HepG2 (cell line): ENCODE results near the gene ZNF282. TPM values are rescaled to one million over a fixed set of nuclear protein-coding genes. Genes with fewer than 3 reads are reported as not detected.

Experiments used
- NFE2L1 ChIP-seq: sonication (generic); formaldehyde crosslinking; IDR thresholded peaks from 2 replicates; pipeline ENCODE4 v1.4.0; 2020; ENCODE audit warnings: missing genetic modification reagents, mild to moderate bottlenecking, borderline replicate concordance
- NFYB ChIP-seq: sonication (generic); formaldehyde crosslinking; IDR thresholded peaks from 2 replicates; pipeline ENCODE4 v1.4.0; 2020; ENCODE audit warnings: missing genetic modification reagents
- NRL ChIP-seq: sonication (generic); formaldehyde crosslinking; IDR thresholded peaks from 2 replicates; pipeline ENCODE4 v1.5.0; 2020; ENCODE audit warnings: missing genetic modification reagents, mild to moderate bottlenecking, moderate library complexity, borderline replicate concordance
- POLR2AphosphoS2 ChIP-seq: IDR thresholded peaks from 2 replicates; pipeline ENCODE4 v1.6.1; 2011; ENCODE audit warnings: low read depth, low read length, improper control_type of control experiment
- TBX3 ChIP-seq: fragments of 450-650 bp; IDR thresholded peaks from 2 replicates; pipeline ENCODE4 v1.6.1; 2017; ENCODE audit warnings: antibody characterized with exemption, mild to moderate bottlenecking, inconsistent platforms, borderline replicate concordance
- ZBTB39 ChIP-seq: sonication (generic); formaldehyde crosslinking; IDR thresholded peaks from 2 replicates; pipeline ENCODE4 v1.5.0; 2020; ENCODE audit warnings: missing genetic modification reagents
- ZNF496 ChIP-seq: sonication (generic); formaldehyde crosslinking; IDR thresholded peaks from 2 replicates; pipeline ENCODE4 v1.8.1; 2023; ENCODE audit warnings: mild to moderate bottlenecking, moderate library complexity, missing genetic modification reagents; ENCODE audit not compliant: insufficient replicate concordance
- ZNF547 ChIP-seq: sonication (generic); formaldehyde crosslinking; IDR thresholded peaks from 2 replicates; pipeline ENCODE4 v1.5.1; 2020; ENCODE audit warnings: mild to moderate bottlenecking, missing genetic modification reagents
- ZNF569 ChIP-seq: sonication (generic); formaldehyde crosslinking; IDR thresholded peaks from 2 replicates; pipeline ENCODE4 v1.5.0; 2020; ENCODE audit warnings: mild to moderate bottlenecking, missing genetic modification reagents, moderate library complexity, borderline replicate concordance
- ZNF772 ChIP-seq: sonication (generic); formaldehyde crosslinking; IDR thresholded peaks from 2 replicates; pipeline ENCODE4 v1.5.0; 2020; ENCODE audit warnings: mild to moderate bottlenecking, missing genetic modification reagents
- polyA plus RNA-seq, 8 experiments: library from polyadenylated mRNA; depleted of rRNA in 3 of 8; stranded (reverse) in 7 of 8; unstranded in 1 of 8; fragments of >200 nt; fragmentation: Illumina TruSeq in 4 of 8; extraction: Trizol in 4 of 8; gene quantifications; 2 replicates each; pipeline versions ENCODE4 v1.2.1 to v1.2.3, GENCODE V29; 2011 to 2016; ENCODE audit warnings: low read depth in 4 of 8, missing spikeins in 1 of 8, mixed read lengths in 1 of 8; ENCODE audit not compliant: insufficient read depth in 1 of 8
- total RNA-seq, 5 experiments: library from RNA; depleted of rRNA; stranded (reverse); fragments of >200 nt; fragmentation: Illumina TruSeq; extraction: Trizol; gene quantifications; 2 replicates each; pipeline ENCODE4 v1.2.3, GENCODE V29; 2016; ENCODE audit warnings: low read depth in 1 of 5
- TF ChIP-seq, protein P1 (sequence below): sonication (generic); formaldehyde crosslinking; IDR thresholded peaks from 2 replicates; pipeline ENCODE4 v1.4.0; 2020; ENCODE audit warnings: missing genetic modification reagents, borderline replicate concordance
- TF ChIP-seq, protein P2 (sequence below): sonication (generic); formaldehyde crosslinking; IDR thresholded peaks from 2 replicates; pipeline ENCODE4 v1.4.0; 2020; ENCODE audit warnings: missing genetic modification reagents
- TF ChIP-seq, protein P3 (sequence below): fragments of 450-650 bp; IDR thresholded peaks from 2 replicates; pipeline ENCODE4 v1.6.1; 2016
- TF ChIP-seq, protein P4 (sequence below): conservative IDR thresholded peaks from 2 replicates; pipeline ENCODE4 v1.6.1; 2018; ENCODE audit warnings: missing genetic modification reagents

ZNF282 gene
- total and polyA plus RNA-seq, 2 of the 13 experiments (the other 11 are each of a cell fraction or from before 2014, with no cell fraction given) = 9.1 to 20.9 TPM

DNA sequence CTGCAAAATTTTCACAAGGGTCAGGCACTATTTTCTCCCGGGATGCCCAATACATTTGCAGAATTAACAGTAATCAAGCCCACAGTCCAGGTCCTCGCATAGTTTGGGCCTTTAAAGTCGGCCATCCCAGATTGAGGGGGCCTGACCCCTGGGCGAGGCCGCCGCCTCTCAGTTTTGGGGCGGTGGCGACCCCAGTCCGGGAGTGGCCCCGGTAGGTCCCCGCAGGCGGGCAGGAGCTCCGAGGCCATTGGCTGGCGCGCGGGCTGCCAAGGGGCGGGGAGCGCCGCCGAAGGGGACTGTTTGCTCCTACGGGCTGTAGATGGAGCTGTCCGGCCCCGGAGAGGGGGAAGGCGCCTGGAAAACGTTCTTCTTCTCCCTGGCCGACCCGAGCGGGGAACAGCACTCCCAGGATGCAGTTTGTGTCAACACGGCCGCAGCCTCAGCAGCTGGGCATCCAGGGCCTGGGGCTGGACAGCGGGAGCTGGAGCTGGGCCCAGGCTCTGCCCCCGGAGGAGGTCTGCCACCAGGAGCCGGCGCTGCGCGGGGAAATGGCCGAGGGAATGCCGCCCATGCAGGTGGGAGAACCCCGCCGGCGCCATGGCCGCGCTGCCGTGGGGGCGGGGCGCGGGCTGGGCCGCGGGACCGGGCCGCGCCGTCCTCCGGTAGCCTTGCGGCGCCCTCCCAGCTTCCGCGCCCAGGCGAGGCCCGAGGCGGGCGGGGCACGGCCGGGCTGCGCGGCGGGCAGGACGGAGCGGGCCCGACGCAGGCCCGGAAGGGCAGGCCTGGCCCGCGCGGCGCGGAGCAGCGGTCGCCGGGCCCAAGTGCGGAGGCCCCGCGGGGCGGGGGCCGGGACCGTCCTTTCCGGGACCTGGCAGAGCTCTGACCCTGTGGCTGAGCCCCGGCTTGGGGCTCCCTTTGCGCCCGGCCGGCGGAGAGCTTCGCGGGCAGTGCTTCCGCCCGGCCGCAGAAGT is at the start of gene ZNF282 (continued):
- TF ChIP-seq, protein P1, sequence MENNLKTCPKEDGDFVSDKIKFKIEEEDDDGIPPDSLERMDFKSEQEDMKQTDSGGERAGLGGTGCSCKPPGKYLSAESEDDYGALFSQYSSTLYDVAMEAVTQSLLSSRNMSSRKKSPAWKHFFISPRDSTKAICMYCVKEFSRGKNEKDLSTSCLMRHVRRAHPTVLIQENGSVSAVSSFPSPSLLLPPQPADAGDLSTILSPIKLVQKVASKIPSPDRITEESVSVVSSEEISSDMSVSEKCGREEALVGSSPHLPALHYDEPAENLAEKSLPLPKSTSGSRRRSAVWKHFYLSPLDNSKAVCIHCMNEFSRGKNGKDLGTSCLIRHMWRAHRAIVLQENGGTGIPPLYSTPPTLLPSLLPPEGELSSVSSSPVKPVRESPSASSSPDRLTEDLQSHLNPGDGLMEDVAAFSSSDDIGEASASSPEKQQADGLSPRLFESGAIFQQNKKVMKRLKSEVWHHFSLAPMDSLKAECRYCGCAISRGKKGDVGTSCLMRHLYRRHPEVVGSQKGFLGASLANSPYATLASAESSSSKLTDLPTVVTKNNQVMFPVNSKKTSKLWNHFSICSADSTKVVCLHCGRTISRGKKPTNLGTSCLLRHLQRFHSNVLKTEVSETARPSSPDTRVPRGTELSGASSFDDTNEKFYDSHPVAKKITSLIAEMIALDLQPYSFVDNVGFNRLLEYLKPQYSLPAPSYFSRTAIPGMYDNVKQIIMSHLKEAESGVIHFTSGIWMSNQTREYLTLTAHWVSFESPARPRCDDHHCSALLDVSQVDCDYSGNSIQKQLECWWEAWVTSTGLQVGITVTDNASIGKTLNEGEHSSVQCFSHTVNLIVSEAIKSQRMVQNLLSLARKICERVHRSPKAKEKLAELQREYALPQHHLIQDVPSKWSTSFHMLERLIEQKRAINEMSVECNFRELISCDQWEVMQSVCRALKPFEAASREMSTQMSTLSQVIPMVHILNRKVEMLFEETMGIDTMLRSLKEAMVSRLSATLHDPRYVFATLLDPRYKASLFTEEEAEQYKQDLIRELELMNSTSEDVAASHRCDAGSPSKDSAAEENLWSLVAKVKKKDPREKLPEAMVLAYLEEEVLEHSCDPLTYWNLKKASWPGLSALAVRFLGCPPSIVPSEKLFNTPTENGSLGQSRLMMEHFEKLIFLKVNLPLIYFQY (CRISPR knock-in tag) = peak; percentile 61
- no peak for TF ChIP-seq POLR2AphosphoS2
- TF ChIP-seq NRL = peak; percentile 94; the same call in 1 of the 2 replicates
- peak; percentile 55 for TF ChIP-seq NFYB (CRISPR knock-in tag)
- TF ChIP-seq, protein P2, sequence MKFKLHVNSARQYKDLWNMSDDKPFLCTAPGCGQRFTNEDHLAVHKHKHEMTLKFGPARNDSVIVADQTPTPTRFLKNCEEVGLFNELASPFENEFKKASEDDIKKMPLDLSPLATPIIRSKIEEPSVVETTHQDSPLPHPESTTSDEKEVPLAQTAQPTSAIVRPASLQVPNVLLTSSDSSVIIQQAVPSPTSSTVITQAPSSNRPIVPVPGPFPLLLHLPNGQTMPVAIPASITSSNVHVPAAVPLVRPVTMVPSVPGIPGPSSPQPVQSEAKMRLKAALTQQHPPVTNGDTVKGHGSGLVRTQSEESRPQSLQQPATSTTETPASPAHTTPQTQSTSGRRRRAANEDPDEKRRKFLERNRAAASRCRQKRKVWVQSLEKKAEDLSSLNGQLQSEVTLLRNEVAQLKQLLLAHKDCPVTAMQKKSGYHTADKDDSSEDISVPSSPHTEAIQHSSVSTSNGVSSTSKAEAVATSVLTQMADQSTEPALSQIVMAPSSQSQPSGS = peak; percentile 79
- TF ChIP-seq ZNF772 (CRISPR knock-in tag) = peak; percentile 73; the same call in 1 of the 2 replicates
- TF ChIP-seq NFE2L1 = no peak
- TF ChIP-seq ZNF569 = no peak
- TF ChIP-seq ZNF547 (CRISPR knock-in tag) = peak; percentile 74; the same call in 1 of the 2 replicates
- TF ChIP-seq, protein P3, sequence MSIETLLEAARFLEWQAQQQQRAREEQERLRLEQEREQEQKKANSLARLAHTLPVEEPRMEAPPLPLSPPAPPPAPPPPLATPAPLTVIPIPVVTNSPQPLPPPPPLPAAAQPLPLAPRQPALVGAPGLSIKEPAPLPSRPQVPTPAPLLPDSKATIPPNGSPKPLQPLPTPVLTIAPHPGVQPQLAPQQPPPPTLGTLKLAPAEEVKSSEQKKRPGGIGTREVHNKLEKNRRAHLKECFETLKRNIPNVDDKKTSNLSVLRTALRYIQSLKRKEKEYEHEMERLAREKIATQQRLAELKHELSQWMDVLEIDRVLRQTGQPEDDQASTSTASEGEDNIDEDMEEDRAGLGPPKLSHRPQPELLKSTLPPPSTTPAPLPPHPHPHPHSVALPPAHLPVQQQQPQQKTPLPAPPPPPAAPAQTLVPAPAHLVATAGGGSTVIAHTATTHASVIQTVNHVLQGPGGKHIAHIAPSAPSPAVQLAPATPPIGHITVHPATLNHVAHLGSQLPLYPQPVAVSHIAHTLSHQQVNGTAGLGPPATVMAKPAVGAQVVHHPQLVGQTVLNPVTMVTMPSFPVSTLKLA = no peak
- 0 out of 2 replicates have a peak, but pooled peaks have one; percentile 53 for TF ChIP-seq ZBTB39 (CRISPR knock-in tag)
- no peak for TF ChIP-seq ZNF496 (CRISPR knock-in tag)
- TF ChIP-seq TBX3 = no peak
- TF ChIP-seq, protein P4, sequence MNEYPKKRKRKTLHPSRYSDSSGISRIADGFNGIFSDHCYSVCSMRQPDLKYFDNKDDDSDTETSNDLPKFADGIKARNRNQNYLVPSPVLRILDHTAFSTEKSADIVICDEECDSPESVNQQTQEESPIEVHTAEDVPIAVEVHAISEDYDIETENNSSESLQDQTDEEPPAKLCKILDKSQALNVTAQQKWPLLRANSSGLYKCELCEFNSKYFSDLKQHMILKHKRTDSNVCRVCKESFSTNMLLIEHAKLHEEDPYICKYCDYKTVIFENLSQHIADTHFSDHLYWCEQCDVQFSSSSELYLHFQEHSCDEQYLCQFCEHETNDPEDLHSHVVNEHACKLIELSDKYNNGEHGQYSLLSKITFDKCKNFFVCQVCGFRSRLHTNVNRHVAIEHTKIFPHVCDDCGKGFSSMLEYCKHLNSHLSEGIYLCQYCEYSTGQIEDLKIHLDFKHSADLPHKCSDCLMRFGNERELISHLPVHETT (CRISPR knock-in tag) = 0 out of 2 replicates have a peak, but pooled peaks have one; percentile 40
